Naive thymus-derived CD8-positive, alpha-beta T cell (primary cell): Measurements from ENCODE around the gene PROM1. TPM values are rescaled to one million over a fixed set of nuclear protein-coding genes. Genes with fewer than 3 reads are reported as not detected.

Source experiments
- ATAC-seq, 2 donors: fragments of 150-1000 bp; cut with Tn5 transposase in 1 of 2; sonication (Bioruptor Pico), chemical (Tn5 transposase) in 1 of 2; 1 replicate in 1 of 2; 2 replicates in 1 of 2; pipeline ENCODE4 v1.10.0; 2021; ENCODE audit warnings: mild to moderate bottlenecking in 2 of 2, moderate library complexity in 2 of 2
- POLR2A ChIA-PET: fragments of 350-600 bp; sonication (Branson Sonifier 250); formaldehyde crosslinking; loops from one replicate; lab custom pipeline; 2021; ENCODE audit warnings: antibody characterized with exemption; lab: Charles Lee
- DNase-seq, 10 donors: peaks; one replicate each; pipeline versions ENCODE4 v3.0.0 to v3.0.0-alpha.2; 2020 to 2022
- H3K27ac Mint-ChIP-seq, 10 donors: one replicate each; pipeline ENCODE4 v1.8.0; 2020 to 2022; ENCODE audit warnings: mild to moderate bottlenecking in 10 of 10, mixed read lengths in 10 of 10, moderate library complexity in 4 of 10, inconsistent platforms in 1 of 10
- H3K27me3 Mint-ChIP-seq, 5 donors: one replicate each; pipeline ENCODE4 v1.8.0; 2021 to 2022; ENCODE audit warnings: mixed read lengths in 5 of 5
- H3K36me3 Mint-ChIP-seq, 3 donors: one replicate each; pipeline ENCODE4 v1.8.0; 2020 to 2022; ENCODE audit warnings: mixed read lengths in 3 of 3, mild to moderate bottlenecking in 2 of 3, inconsistent platforms in 1 of 3
- H3K4me1 Mint-ChIP-seq, 4 donors: one replicate each; pipeline ENCODE4 v1.8.0; 2021 to 2022; ENCODE audit warnings: mixed read lengths in 4 of 4
- H3K4me3 Mint-ChIP-seq, 10 donors: one replicate each; pipeline ENCODE4 v1.8.0; 2020 to 2022; ENCODE audit warnings: mild to moderate bottlenecking in 10 of 10, mixed read lengths in 10 of 10, moderate library complexity in 6 of 10, inconsistent platforms in 1 of 10
- H3K9me3 Mint-ChIP-seq, 9 donors: one replicate each; pipeline ENCODE4 v1.8.0; 2020 to 2022; ENCODE audit warnings: mixed read lengths in 9 of 9, mild to moderate bottlenecking in 3 of 9, inconsistent platforms in 1 of 9, moderate library complexity in 1 of 9
- polyA plus RNA-seq, 3 donors: library from polyadenylated mRNA; unstranded; fragments of 300-500 nt; fragmentation: Illumina TruSeq; gene quantifications; one replicate each; pipeline ENCODE4 v1.2.3, GENCODE V29; 2021
- total RNA-seq, 8 experiments: library from RNA in 2 of 8; stranded (reverse) in 2 of 8; gene quantifications; one replicate each; pipeline ENCODE4 v1.2.3 and lab custom pipeline; 2021 to 2026

Gene PROM1
- total and polyA plus RNA-seq, 5 experiments from 2014 or later = not detected

- DNase-seq (no peak), ATAC-seq (no peak)
- Mint-ChIP-seq H3K4me3 (no peak overlapping the region), H3K27ac (no peak overlapping the region), H3K36me3 (no peaks in the 10 kb centered on the region), H3K4me1 (peaks cover 0 to 8% (median 0%) of the 10 kb centered on the region in 4 donors), H3K9me3 (no peaks in the 10 kb centered on the region), H3K27me3 (peaks cover 8 to 47% (median 32%) of the 10 kb centered on the region in 5 donors)
- POLR2A ChIA-PET = no interaction called here
Observed at GRCh38 chr4:16051980-16052379, 31.8 kb downstream of the PROM1 start.

DNA sequence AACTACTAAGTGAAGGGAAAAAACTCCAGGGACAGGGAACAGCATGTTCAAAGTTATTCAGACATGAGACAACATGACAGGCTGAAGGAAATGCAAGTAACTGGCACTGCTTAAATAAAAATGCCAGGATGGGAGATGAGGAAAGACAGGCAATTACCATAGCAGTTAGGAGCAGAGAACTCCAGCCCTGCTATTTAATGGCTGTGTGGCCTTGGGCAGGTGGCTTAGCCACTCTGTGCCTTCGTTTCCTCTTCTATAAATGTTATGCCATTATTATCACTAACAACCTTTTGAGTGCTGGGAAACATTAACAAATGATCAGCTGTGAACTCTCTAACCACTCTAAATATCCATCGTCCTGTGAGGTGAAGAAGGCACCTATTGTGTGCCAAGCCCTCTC, 32.7 kb downstream of the PROM1 start:
- DNase-seq (no peak), ATAC-seq (no peak)
- H3K4me3 Mint-ChIP-seq = no peak overlapping the region
- H3K27ac Mint-ChIP-seq = no peak overlapping the region
- peaks cover 8 to 39% (median 29%) of the 10 kb centered on the region in 5 donors for H3K27me3 Mint-ChIP-seq
- H3K4me1 Mint-ChIP-seq = peaks cover 0 to 8% (median 0%) of the 10 kb centered on the region in 4 donors
- no peaks in the 10 kb centered on the region for H3K9me3 Mint-ChIP-seq
- H3K36me3 Mint-ChIP-seq = no peaks in the 10 kb centered on the region
- POLR2A ChIA-PET = no interaction called here

DNA sequence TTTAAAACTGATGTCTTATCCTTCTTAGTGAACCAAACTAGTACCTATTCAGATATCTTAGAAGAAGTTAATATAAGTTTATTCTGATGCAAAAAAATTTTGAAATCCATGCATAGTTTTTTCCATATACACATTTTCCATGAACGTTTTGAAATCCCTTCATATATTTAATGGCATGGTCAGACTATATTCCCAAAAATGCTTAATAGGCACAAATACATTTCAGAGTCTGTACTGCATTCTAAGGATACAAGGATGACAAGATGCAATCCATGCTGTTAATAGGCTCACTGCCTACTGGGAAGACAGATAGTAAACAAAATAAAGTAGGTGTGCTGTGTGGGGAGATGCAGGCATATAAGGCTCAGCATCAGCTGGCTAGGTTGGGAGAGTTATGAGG, 33.2 kb downstream of the PROM1 start:
- no peak overlapping the region for H3K27ac Mint-ChIP-seq
- no peak for ATAC-seq
- no peaks in the 10 kb centered on the region for H3K9me3 Mint-ChIP-seq
- H3K27me3 Mint-ChIP-seq = peaks cover 4 to 34% (median 25%) of the 10 kb centered on the region in 5 donors
- H3K36me3 Mint-ChIP-seq = no peaks in the 10 kb centered on the region
- no peak for DNase-seq
- peaks cover 0 to 4% (median 0%) of the 10 kb centered on the region in 4 donors for H3K4me1 Mint-ChIP-seq
- no peak overlapping the region for H3K4me3 Mint-ChIP-seq
- POLR2A ChIA-PET = no interaction called here

DNA sequence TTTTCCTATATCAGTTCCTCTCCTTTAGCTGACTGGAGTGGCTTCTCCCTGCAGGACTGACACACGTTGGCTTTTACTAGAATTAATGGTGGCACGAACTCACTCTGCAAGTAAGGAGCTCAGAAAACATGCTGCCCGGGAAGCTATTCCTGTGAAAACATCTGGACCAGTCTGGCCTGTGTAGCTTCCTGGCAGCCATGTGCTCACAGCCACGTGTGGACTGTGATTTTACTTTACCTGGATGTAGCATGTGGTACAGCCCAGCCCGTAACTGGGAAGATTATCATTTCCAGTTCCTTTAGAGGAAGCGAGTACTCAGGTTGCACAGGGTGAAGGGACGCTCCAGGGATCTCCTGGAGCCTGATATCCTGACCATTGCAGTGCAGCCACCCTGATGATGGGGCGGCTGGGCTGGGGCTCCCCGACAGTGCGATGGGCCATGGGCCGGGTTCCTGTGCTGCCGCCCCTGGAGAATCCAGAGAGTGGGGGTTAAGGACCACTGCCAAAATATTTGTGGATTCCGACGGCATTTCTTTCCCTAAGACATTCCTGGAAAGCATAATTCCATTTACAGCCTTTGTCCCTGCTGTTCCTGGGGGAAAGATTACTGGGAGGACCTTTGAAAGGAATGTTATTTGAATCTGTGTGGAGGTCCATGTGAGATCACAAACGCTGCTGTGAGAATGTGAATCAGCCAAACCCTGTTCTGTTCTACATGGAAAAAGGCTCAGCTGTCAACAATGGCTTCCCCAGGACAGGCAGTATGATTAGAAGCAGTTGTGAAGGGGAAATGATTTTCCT, 35.0 kb downstream of the PROM1 start:
- Mint-ChIP-seq H3K4me3 (no peak overlapping the region), H3K9me3 (no peaks in the 10 kb centered on the region)

GRCh38 chr4:16045687-16046086, 38.1 kb downstream of the PROM1 start:
- POLR2A ChIA-PET = no interaction called here
- H3K27ac Mint-ChIP-seq = no peak overlapping the region
- no peak for ATAC-seq

More for the DNA sequence above, 35.0 kb downstream of the PROM1 start:
- Mint-ChIP-seq H3K4me1 (no peaks in the 10 kb centered on the region), H3K27me3 (peaks cover 1 to 16% (median 10%) of the 10 kb centered on the region in 5 donors), H3K27ac (no peak overlapping the region), H3K36me3 (no peaks in the 10 kb centered on the region)
- POLR2A ChIA-PET = no interaction called here
- ATAC-seq (no peak), DNase-seq (no peak)

DNA sequence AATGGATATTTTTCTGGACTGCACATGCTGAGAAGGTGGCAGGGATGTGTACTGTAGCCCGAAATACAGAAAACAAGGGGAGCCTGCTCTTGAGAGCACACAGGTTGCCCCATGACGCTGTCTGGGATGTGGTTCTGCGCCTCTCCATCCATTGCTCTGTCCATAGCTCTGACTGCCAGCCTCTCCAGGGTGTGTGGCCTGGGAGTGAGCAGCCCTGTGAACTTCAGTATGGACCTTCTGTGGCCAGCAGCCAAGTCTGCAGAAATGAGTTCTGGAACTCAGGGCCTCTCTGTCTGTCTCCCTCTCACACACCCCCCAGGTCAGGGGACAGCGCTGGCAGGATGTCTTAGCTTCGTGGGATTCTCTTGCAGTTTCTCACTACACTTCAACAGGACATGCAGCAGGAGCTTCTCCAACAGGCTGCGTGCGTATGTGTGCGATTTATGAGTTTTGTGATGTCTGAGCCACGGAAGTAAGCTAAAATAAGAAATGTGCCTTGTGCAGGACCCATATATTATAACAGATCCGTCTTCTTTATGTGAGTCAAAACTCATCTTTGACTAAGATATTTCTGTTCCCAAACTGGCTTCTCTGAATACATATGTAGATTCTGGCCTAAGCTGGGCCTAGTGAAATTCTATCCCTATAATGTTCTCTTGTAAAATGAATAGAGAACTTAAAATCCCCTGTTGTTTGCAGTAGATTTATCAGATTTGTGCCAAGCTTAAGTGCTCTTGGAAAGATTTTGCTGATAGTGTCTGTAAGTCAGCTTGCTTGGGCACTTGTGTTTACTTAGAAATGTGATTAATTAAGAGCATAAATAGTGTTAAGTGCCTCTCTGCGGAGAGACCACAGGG, 40.0 kb downstream of the PROM1 start:
- Mint-ChIP-seq H3K27ac (peak overlapping the region in 1 of 10 donors; percentile 50), H3K9me3 (no peaks in the 10 kb centered on the region), H3K27me3 (no peaks in the 10 kb centered on the region), H3K4me1 (no peaks in the 10 kb centered on the region), H3K4me3 (no peak overlapping the region), H3K36me3 (no peaks in the 10 kb centered on the region)
- DNase-seq (no peak), ATAC-seq (no peak)
- POLR2A ChIA-PET = interaction anchor here (0.6 kb wide), 1 partner anchor 121 kb away, joined by 3 read pairs; no protein-coding TSS in a partner anchor

More at GRCh38 chr4:16045687-16046086, 38.1 kb downstream of the PROM1 start:
- Mint-ChIP-seq H3K4me3 (no peak overlapping the region), H3K4me1 (no peaks in the 10 kb centered on the region), H3K36me3 (no peaks in the 10 kb centered on the region), H3K9me3 (no peaks in the 10 kb centered on the region), H3K27me3 (peaks cover 0 to 6% (median under 1%) of the 10 kb centered on the region in 5 donors)
- DNase-seq = no peak

DNA sequence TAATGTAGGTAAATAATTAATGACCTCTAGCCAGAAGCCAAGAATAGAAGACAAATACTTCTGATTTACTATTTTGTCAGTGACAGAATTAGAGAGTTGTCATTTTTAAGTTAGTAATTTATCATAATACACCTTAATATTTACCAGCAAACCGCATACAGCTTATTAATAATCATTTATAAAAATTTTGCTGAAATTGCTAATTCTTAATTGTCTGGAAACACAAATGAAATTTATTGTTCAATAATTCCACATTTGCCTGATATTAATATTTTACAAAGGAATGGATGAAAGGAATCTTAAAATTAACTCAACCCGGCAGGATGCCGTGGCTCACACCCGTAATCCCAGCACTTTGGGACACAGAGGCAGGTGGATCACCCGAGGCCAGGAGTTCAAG, 44.7 kb downstream of the PROM1 start:
- Mint-ChIP-seq H3K9me3 (no peaks in the 10 kb centered on the region), H3K27me3 (peaks cover 0 to 3% (median 0%) of the 10 kb centered on the region in 5 donors), H3K4me3 (no peak overlapping the region), H3K27ac (no peak overlapping the region), H3K4me1 (no peaks in the 10 kb centered on the region), H3K36me3 (no peaks in the 10 kb centered on the region)
- DNase-seq (no peak), ATAC-seq (no peak)
- POLR2A ChIA-PET = no interaction called here

DNA sequence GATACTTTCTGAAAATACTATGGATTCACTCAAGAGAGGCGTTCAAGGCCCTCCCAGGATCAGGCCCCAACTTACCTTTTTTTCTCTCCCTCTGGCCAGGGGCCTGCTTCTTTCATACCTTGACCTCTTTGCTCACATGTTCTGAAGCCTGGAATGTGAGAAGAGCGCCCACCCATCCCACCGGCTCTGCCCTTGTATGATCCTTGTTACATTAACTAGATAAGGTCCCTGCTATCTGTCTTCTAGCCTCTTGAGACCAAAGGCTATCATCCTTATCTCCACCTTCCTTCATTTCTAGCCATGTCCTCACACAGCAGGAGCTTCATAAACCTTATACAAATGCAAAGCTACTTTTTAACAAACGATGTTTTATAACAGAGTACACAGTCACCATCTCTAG, 45.9 kb downstream of the PROM1 start:
- Mint-ChIP-seq H3K27me3 (peaks cover 0 to 3% (median 0%) of the 10 kb centered on the region in 5 donors), H3K4me3 (no peak overlapping the region), H3K4me1 (no peaks in the 10 kb centered on the region), H3K27ac (no peak overlapping the region), H3K9me3 (no peaks in the 10 kb centered on the region), H3K36me3 (no peaks in the 10 kb centered on the region)
- no peak for DNase-seq
- POLR2A ChIA-PET = no interaction called here
- no peak for ATAC-seq

DNA sequence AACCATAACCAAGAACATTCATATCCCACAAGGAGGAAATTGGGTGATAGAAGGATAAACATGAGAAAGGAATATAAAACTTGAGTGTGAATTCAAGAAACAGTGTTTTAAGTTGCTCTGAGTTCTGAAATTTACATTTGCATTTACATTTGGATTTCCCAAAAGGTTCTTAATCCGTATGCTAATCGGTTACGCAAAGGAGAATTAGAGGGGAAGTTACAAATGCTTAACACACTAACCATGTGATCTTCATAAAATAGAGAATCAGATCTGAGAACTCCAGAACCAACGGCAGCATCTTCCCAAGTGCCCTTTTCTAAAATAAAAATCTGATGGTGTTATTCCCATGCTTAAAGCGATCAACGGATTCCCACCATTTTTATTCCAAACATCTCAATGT, 48.0 kb downstream of the PROM1 start:
- no peaks in the 10 kb centered on the region for H3K4me1 Mint-ChIP-seq
- POLR2A ChIA-PET = no interaction called here

GRCh38 chr4:16034010-16034748, 49.6 kb downstream of the PROM1 start:
- no peak overlapping the region for H3K4me3 Mint-ChIP-seq
- peaks cover 0 to 3% (median 0%) of the 10 kb centered on the region in 5 donors for H3K27me3 Mint-ChIP-seq
- DNase-seq (no peak), ATAC-seq (no peak)
- POLR2A ChIA-PET = no interaction called here
- H3K9me3 Mint-ChIP-seq = no peaks in the 10 kb centered on the region
- H3K36me3 Mint-ChIP-seq = no peaks in the 10 kb centered on the region
- no peaks in the 10 kb centered on the region for H3K4me1 Mint-ChIP-seq
- no peak overlapping the region for H3K27ac Mint-ChIP-seq

More for the DNA sequence above, 48.0 kb downstream of the PROM1 start:
- Mint-ChIP-seq H3K4me3 (no peak overlapping the region), H3K9me3 (no peaks in the 10 kb centered on the region), H3K27me3 (peaks cover 0 to 3% (median 0%) of the 10 kb centered on the region in 5 donors), H3K36me3 (no peaks in the 10 kb centered on the region), H3K27ac (no peak overlapping the region)
- no peak for ATAC-seq
- no peak for DNase-seq

GRCh38 chr4:16032396-16032770, 51.4 kb downstream of the PROM1 start:
- H3K36me3 Mint-ChIP-seq = no peaks in the 10 kb centered on the region
- H3K9me3 Mint-ChIP-seq = no peaks in the 10 kb centered on the region
- H3K4me3 Mint-ChIP-seq = no peak overlapping the region
- no peaks in the 10 kb centered on the region for H3K4me1 Mint-ChIP-seq
- H3K27ac Mint-ChIP-seq = no peak overlapping the region
- POLR2A ChIA-PET = no interaction called here
- DNase-seq = no peak
- peaks cover 0 to 6% (median 0%) of the 10 kb centered on the region in 5 donors for H3K27me3 Mint-ChIP-seq
- ATAC-seq = no peak

- Mint-ChIP-seq H3K36me3 (no peaks in the 10 kb centered on the region), H3K27ac (no peak overlapping the region), H3K9me3 (no peaks in the 10 kb centered on the region), H3K27me3 (peaks cover 0 to 6% (median 0%) of the 10 kb centered on the region in 5 donors), H3K4me1 (no peaks in the 10 kb centered on the region), H3K4me3 (no peak overlapping the region)
- no peak for ATAC-seq
- POLR2A ChIA-PET = no interaction called here
- no peak for DNase-seq
Observed at GRCh38 chr4:16031546-16032395, 52.1 kb downstream of the PROM1 start.
